Prostate gland (tissue), 2 donors: Measurements from ENCODE around the gene RYR2.

ENCODE experiments used
- POLR2A ChIP-seq: fragments of 450-650 bp; IDR thresholded peaks from one replicate; pipeline ENCODE4 v1.6.1; 2016; ENCODE audit warnings: antibody characterized with exemption, mild to moderate bottlenecking
- TF ChIP-seq, protein P1 (sequence below), 4 experiments: fragments of 200-600 bp in 2 of 4; fragments of 450-650 bp in 2 of 4; sonication (generic) in 2 of 4; IDR thresholded peaks; 1 replicate in 3 of 4; 2 replicates in 1 of 4; pipeline ENCODE4 v1.5.1; 2016 to 2019; ENCODE audit warnings: antibody characterized with exemption in 4 of 4, mild to moderate bottlenecking in 2 of 4, moderate library complexity in 2 of 4

DNA sequence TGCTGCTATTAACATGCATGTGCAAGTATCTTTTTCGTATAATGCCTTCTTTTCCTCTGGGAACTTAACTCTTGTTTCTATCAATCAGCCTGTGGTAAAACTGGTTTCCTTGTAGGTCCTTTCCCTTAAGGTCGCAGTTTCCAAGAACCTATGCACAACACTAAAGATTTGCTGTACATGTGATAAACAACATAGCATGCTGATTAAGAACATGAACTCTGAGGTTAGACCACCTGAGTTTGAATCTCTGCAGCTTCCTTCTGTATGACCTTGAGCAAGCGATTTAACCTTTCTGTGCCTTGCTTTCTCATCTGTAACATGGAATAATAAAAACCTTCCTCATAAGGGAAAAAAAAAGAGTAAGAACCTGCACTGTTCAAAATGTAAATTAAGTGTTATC, 186.4 kb downstream of the RYR2 start:
- TF ChIP-seq, protein P1, sequence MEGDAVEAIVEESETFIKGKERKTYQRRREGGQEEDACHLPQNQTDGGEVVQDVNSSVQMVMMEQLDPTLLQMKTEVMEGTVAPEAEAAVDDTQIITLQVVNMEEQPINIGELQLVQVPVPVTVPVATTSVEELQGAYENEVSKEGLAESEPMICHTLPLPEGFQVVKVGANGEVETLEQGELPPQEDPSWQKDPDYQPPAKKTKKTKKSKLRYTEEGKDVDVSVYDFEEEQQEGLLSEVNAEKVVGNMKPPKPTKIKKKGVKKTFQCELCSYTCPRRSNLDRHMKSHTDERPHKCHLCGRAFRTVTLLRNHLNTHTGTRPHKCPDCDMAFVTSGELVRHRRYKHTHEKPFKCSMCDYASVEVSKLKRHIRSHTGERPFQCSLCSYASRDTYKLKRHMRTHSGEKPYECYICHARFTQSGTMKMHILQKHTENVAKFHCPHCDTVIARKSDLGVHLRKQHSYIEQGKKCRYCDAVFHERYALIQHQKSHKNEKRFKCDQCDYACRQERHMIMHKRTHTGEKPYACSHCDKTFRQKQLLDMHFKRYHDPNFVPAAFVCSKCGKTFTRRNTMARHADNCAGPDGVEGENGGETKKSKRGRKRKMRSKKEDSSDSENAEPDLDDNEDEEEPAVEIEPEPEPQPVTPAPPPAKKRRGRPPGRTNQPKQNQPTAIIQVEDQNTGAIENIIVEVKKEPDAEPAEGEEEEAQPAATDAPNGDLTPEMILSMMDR (IDR thresholded peaks at IDR 0.05) = no peak
- no peak for TF ChIP-seq POLR2A
